WTC11 (cell line): ENCODE results near the gene DNAI1. TPM values are rescaled to one million over a fixed set of nuclear protein-coding genes. Genes with fewer than 3 reads are reported as not detected.

ENCODE experiments used
- ATAC-seq: fragments of 200-7000 bp; cut with Tn5 transposase; 2 replicates; pipeline ENCODE4 v1.10.0; 2021; ENCODE audit warnings: mild to moderate bottlenecking, moderate library complexity
- CTCF ChIA-PET: fragments of 300-600 bp; sonication (Branson Sonifier 250); formaldehyde crosslinking; loops from one replicate; lab custom pipeline; 2021; ENCODE audit warnings: antibody characterized with exemption; lab: Charles Lee
- POLR2A ChIA-PET: fragments of 350-600 bp; sonication (Branson Sonifier 250); formaldehyde crosslinking; loops from one replicate; lab custom pipeline; 2021; ENCODE audit warnings: antibody characterized with exemption; lab: Charles Lee
- DNase-seq: peaks from one replicate; pipeline ENCODE4 v3.0.0; 2021; ENCODE audit warnings: low spot score
- H3K27ac Mint-ChIP-seq: 2 replicates; pipeline ENCODE4 v1.8.0; 2021; ENCODE audit warnings: mixed read lengths
- H3K27me3 Mint-ChIP-seq: 2 replicates; pipeline ENCODE4 v1.8.0; 2021; ENCODE audit warnings: low read depth, mild to moderate bottlenecking, moderate library complexity, mixed read lengths
- H3K36me3 Mint-ChIP-seq: 2 replicates; pipeline ENCODE4 v1.8.0; 2021; ENCODE audit warnings: mixed read lengths
- H3K4me1 Mint-ChIP-seq: 2 replicates; pipeline ENCODE4 v1.8.0; 2022; ENCODE audit warnings: mixed read lengths
- H3K4me3 Mint-ChIP-seq: 2 replicates; pipeline ENCODE4 v1.8.0; 2021; ENCODE audit warnings: mild to moderate bottlenecking, moderate library complexity, mixed read lengths
- H3K9me3 Mint-ChIP-seq: 2 replicates; pipeline ENCODE4 v1.8.0; 2021; ENCODE audit warnings: mixed read lengths
- AFF4 ChIP-seq: sonication (generic); formaldehyde crosslinking; IDR thresholded peaks from 2 replicates; pipeline ENCODE4 v1.8.1; 2023; ENCODE audit warnings: mild to moderate bottlenecking, missing genetic modification reagents, borderline replicate concordance
- ATF3 ChIP-seq: sonication (generic); formaldehyde crosslinking; conservative IDR thresholded peaks from 2 replicates; pipeline ENCODE4 v1.8.1; 2022; ENCODE audit warnings: mild to moderate bottlenecking, missing genetic modification reagents
- FOXP1 ChIP-seq: sonication (generic); formaldehyde crosslinking; IDR thresholded peaks from 2 replicates; pipeline ENCODE4 v1.8.0; 2022; ENCODE audit warnings: missing genetic modification reagents, mild to moderate bottlenecking, moderate library complexity, borderline replicate concordance
- GTF2I ChIP-seq: fragments of 250-450 bp; sonication (Bioruptor Pico); conservative IDR thresholded peaks from 2 replicates; pipeline ENCODE4 v1.4.0; 2021; ENCODE audit warnings: mild to moderate bottlenecking
- HMGXB4 ChIP-seq: sonication (generic); formaldehyde crosslinking; IDR thresholded peaks from 2 replicates; pipeline ENCODE4 v1.8.1; 2023; ENCODE audit warnings: mild to moderate bottlenecking, moderate library complexity, missing genetic modification reagents
- IRF2 ChIP-seq: sonication (generic); formaldehyde crosslinking; IDR thresholded peaks from 2 replicates; pipeline ENCODE4 v1.8.0; 2022; ENCODE audit warnings: low read depth, missing genetic modification reagents, borderline replicate concordance
- JAZF1 ChIP-seq: fragments of 250-450 bp; sonication (Bioruptor Pico); IDR thresholded peaks from 2 replicates; pipeline ENCODE4 v1.9.0; 2021; ENCODE audit warnings: moderate library complexity, mild to moderate bottlenecking, inconsistent platforms
- MAX ChIP-seq: sonication (generic); formaldehyde crosslinking; IDR thresholded peaks from 2 replicates; pipeline ENCODE4 v1.8.0; 2022; ENCODE audit warnings: mild to moderate bottlenecking, missing genetic modification reagents
- NFE2L1 ChIP-seq: sonication (generic); formaldehyde crosslinking; IDR thresholded peaks from 2 replicates; pipeline ENCODE4 v1.8.1; 2023; ENCODE audit warnings: missing genetic modification reagents
- OVOL2 ChIP-seq: fragments of 250-450 bp; sonication (Bioruptor Pico); IDR thresholded peaks from 2 replicates; pipeline ENCODE4 v1.9.0; 2021; ENCODE audit warnings: mild to moderate bottlenecking, borderline replicate concordance
- PRDM15 ChIP-seq: sonication (generic); formaldehyde crosslinking; IDR thresholded peaks from 2 replicates; pipeline ENCODE4 v1.8.0; 2022; ENCODE audit warnings: missing genetic modification reagents
- PRRX2 ChIP-seq: fragments of 250-450 bp; sonication (Bioruptor Pico); IDR thresholded peaks from 2 replicates; pipeline ENCODE4 v1.8.0; 2021; ENCODE audit warnings: mild to moderate bottlenecking
- SP1 ChIP-seq: sonication (generic); formaldehyde crosslinking; conservative IDR thresholded peaks from 2 replicates; pipeline ENCODE4 v1.8.1; 2022; ENCODE audit warnings: missing genetic modification reagents
- STAT6 ChIP-seq: sonication (generic); formaldehyde crosslinking; conservative IDR thresholded peaks from 2 replicates; pipeline ENCODE4 v1.8.1; 2023; ENCODE audit warnings: mild to moderate bottlenecking, low read depth, missing genetic modification reagents, moderate library complexity
- USF2 ChIP-seq: sonication (generic); formaldehyde crosslinking; IDR thresholded peaks from 2 replicates; pipeline ENCODE4 v1.8.1; 2023; ENCODE audit warnings: mild to moderate bottlenecking, missing genetic modification reagents, moderate library complexity
- ZNF396 ChIP-seq: fragments of 250-450 bp; sonication (Bioruptor Pico); IDR thresholded peaks from 2 replicates; pipeline ENCODE4 v1.8.0; 2021; ENCODE audit warnings: mild to moderate bottlenecking, moderate library complexity, borderline replicate concordance
- total RNA-seq: library from RNA; stranded (reverse); gene quantifications from 3 replicates; pipeline ENCODE4 v1.2.3, GENCODE V29; 2021

Gene DNAI1
- total RNA-seq, 1 experiment from 2014 or later = 2.1 TPM

- Mint-ChIP-seq H3K4me3 (no peak overlapping the region), H3K27ac (no peak overlapping the region)
Observed at GRCh38 chr9:34463098-34463900, 4.7 kb downstream of the DNAI1 start.

GRCh38 chr9:34463901-34464232, 5.3 kb downstream of the DNAI1 start:
- ATAC-seq (no peak), DNase-seq (no peak)
- Mint-ChIP-seq H3K27me3 (peaks cover 15% of the 10 kb centered on the region), H3K27ac (no peak overlapping the region), H3K36me3 (no peaks in the 10 kb centered on the region), H3K9me3 (no peaks in the 10 kb centered on the region), H3K4me1 (peaks cover 19% of the 10 kb centered on the region), H3K4me3 (no peak overlapping the region)
- ChIA-PET CTCF (interaction anchor here (1.5 to 1.8 kb wide), 2 partner anchors 26 to 140 kb away, joined by 3 to 5 read pairs; no protein-coding TSS in a partner anchor), POLR2A (no interaction called here)
- TF ChIP-seq NFE2L1 (no peak), ZNF396 (CRISPR knock-in tag) (no peak), PRDM15 (CRISPR knock-in tag) (no peak), USF2 (CRISPR knock-in tag) (no peak), OVOL2 (CRISPR knock-in tag) (no peak), MAX (CRISPR knock-in tag) (no peak), FOXP1 (CRISPR knock-in tag) (no peak), ATF3 (CRISPR knock-in tag) (no peak), PRRX2 (CRISPR knock-in tag) (no peak), STAT6 (CRISPR knock-in tag) (no peak)

More at GRCh38 chr9:34463098-34463900, 4.7 kb downstream of the DNAI1 start:
- ATAC-seq (no peak), DNase-seq (no peak)
- ChIA-PET CTCF (interaction anchor here (1.5 to 1.8 kb wide), 3 partner anchors 26 to 140 kb away, joined by 3 to 5 read pairs (median 4); no protein-coding TSS in a partner anchor), POLR2A (no interaction called here)
- H3K36me3 Mint-ChIP-seq = no peaks in the 10 kb centered on the region
- peaks cover 17% of the 10 kb centered on the region for H3K27me3 Mint-ChIP-seq
- no peaks in the 10 kb centered on the region for H3K9me3 Mint-ChIP-seq
- TF ChIP-seq JAZF1 = no peak
- no peak for TF ChIP-seq GTF2I (CRISPR knock-in tag)
- TF ChIP-seq HMGXB4 (CRISPR knock-in tag) = no peak
- TF ChIP-seq IRF2 = no peak
- TF ChIP-seq AFF4 (CRISPR knock-in tag) = no peak
- no peak for TF ChIP-seq SP1 (CRISPR knock-in tag)
- peaks cover 21% of the 10 kb centered on the region for H3K4me1 Mint-ChIP-seq
